Neural progenitor cell (in vitro differentiated cells): ENCODE data around the gene ICE1. TPM values are rescaled to one million over a fixed set of nuclear protein-coding genes. Genes with fewer than 3 reads are reported as not detected.

ENCODE experiments used
- DNase-seq: peaks from one replicate; pipeline ENCODE4 v3.0.0-alpha.2; 2016; ENCODE audit warnings: low spot score
- H2AFZ ChIP-seq: fragments of 200-600 bp; sonication (generic); replicated peaks from 2 replicates; pipeline ENCODE4 v1.6.1; 2016; ENCODE audit warnings: antibody characterized with exemption
- H3F3A ChIP-seq: fragments of 200-600 bp; sonication (generic); 2 replicates; pipeline ENCODE4 v1.6.1; 2016; ENCODE audit warnings: antibody characterized with exemption, low read depth
- H3K27ac ChIP-seq: fragments of 200-600 bp; sonication (generic); 2 replicates; pipeline ENCODE4 v1.5.1; 2016; ENCODE audit warnings: mild to moderate bottlenecking
- H3K27me3 ChIP-seq: fragments of 200-600 bp; sonication (generic); 2 replicates; pipeline ENCODE4 v1.6.1; 2016; ENCODE audit warnings: mild to moderate bottlenecking, moderate library complexity
- H3K36me3 ChIP-seq: fragments of 200-600 bp; sonication (generic); 2 replicates; pipeline ENCODE4 v1.5.1; 2016
- H3K4me1 ChIP-seq: fragments of 200-600 bp; sonication (generic); 2 replicates; pipeline ENCODE4 v1.6.1; 2016; ENCODE audit warnings: mixed run types
- H3K4me2 ChIP-seq: fragments of 200-600 bp; sonication (generic); 2 replicates; pipeline ENCODE4 v1.6.1; 2016
- H3K4me3 ChIP-seq: fragments of 200-600 bp; sonication (generic); 2 replicates; pipeline ENCODE4 v1.5.1; 2016
- H3K79me2 ChIP-seq: fragments of 200-600 bp; sonication (generic); 2 replicates; pipeline ENCODE4 v1.6.1; 2016; ENCODE audit warnings: low read depth
- H3K9ac ChIP-seq: fragments of 200-600 bp; sonication (generic); 2 replicates; pipeline ENCODE4 v1.6.1; 2016
- H3K9me3 ChIP-seq: fragments of 200-600 bp; sonication (generic); 2 replicates; pipeline ENCODE4 v1.5.1; 2016; ENCODE audit warnings: low read depth
- H4K20me1 ChIP-seq: fragments of 200-600 bp; sonication (generic); 2 replicates; pipeline ENCODE4 v1.6.1; 2016; ENCODE audit warnings: low read depth
- H3K27ac Mint-ChIP-seq: 3 replicates; pipeline ENCODE4 v1.8.0; 2021; ENCODE audit warnings: mixed read lengths
- H3K27me3 Mint-ChIP-seq: 2 replicates; pipeline ENCODE4 v1.8.0; 2022; ENCODE audit warnings: low read depth, mild to moderate bottlenecking, inconsistent platforms, moderate library complexity, mixed read lengths; ENCODE audit not compliant: insufficient read depth
- H3K36me3 Mint-ChIP-seq: 3 replicates; pipeline ENCODE4 v1.8.0; 2021; ENCODE audit warnings: mixed read lengths
- H3K4me1 Mint-ChIP-seq: 3 replicates; pipeline ENCODE4 v1.8.0; 2021; ENCODE audit warnings: mixed read lengths
- H3K4me3 Mint-ChIP-seq: 3 replicates; pipeline ENCODE4 v1.8.0; 2021; ENCODE audit warnings: mild to moderate bottlenecking, moderate library complexity, mixed read lengths
- H3K9me3 Mint-ChIP-seq: 3 replicates; pipeline ENCODE4 v1.8.0; 2020; ENCODE audit warnings: mixed read lengths
- CTCF ChIP-seq: fragments of 200-600 bp; sonication (generic); IDR thresholded peaks from 2 replicates; pipeline ENCODE4 v1.5.1; 2017; ENCODE audit warnings: antibody characterized with exemption, mild to moderate bottlenecking
- EZH2 ChIP-seq: fragments of 200-600 bp; sonication (generic); IDR thresholded peaks from 2 replicates; pipeline ENCODE4 v1.6.1; 2017; ENCODE audit warnings: antibody characterized with exemption, mild to moderate bottlenecking, moderate library complexity
- EZH2phosphoT487 ChIP-seq: fragments of 200-600 bp; sonication (generic); IDR thresholded peaks from 2 replicates; pipeline ENCODE4 v1.6.1; 2017; ENCODE audit warnings: antibody characterized with exemption
- total RNA-seq: library from RNA; depleted of rRNA; stranded (reverse); fragments of >200 nt; gene quantifications from 2 replicates; pipeline ENCODE4 v1.2.3, GENCODE V29; 2015; ENCODE audit warnings: low replicate concordance

The ICE1 gene
- total RNA-seq, 1 donor from 2014 or later, result 47.6 TPM

DNA sequence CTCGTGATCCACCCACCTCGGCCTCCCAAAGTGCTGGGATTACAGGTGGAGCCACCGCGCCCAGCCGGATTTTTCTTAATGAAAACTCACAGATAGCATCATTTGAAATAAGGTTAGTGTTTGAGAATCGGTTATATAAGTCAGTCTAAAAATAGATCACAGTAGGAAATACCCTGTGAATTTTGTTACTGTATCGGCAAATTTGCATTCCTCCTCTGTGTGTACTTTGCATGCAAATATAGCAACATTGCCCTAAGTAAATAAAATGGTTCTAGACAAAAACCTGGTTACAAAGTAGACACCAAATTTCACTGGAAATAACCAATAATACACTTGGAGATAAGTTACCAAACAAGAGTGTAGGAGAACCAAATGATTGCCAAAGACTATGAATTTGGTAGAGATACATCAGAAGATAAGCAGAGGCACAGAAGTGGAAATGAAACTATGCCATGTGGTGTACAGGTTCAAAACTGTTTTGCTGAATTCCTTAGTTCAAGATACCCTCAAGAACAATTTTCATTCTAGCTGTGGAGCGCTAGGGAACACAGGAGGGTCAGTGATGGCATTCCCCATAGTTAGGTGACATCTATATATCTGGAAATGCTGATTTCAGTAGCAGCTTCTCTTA lies 58.1 kb downstream of the ICE1 start:
- Mint-ChIP-seq H3K9me3 (no peaks in the 10 kb centered on the region), H3K4me1 (no peaks in the 10 kb centered on the region), H3K4me3 (no peak overlapping the region), H3K36me3 (peaks cover 29% of the 10 kb centered on the region), H3K27me3 (no peaks in the 10 kb centered on the region), H3K27ac (no peak overlapping the region)
- Histone ChIP-seq H3F3A (no peaks in the 10 kb centered on the region), H3K4me2 (no peak overlapping the region), H3K4me1 (no peaks in the 10 kb centered on the region), H3K9ac (no peak overlapping the region), H3K27me3 (no peaks in the 10 kb centered on the region), H4K20me1 (no peaks in the 10 kb centered on the region), H3K27ac (no peak overlapping the region), H2AFZ (no peak overlapping the region), H3K79me2 (no peaks in the 10 kb centered on the region), H3K9me3 (no peaks in the 10 kb centered on the region), H3K36me3 (peaks cover 15% of the 10 kb centered on the region), H3K4me3 (no peak overlapping the region)
- no peak for DNase-seq
- TF ChIP-seq EZH2, result no peak
- TF ChIP-seq CTCF, result no peak
- TF ChIP-seq EZH2phosphoT487, result no peak

- Mint-ChIP-seq H3K27me3 (no peaks in the 10 kb centered on the region), H3K9me3 (no peaks in the 10 kb centered on the region), H3K36me3 (peaks cover 23% of the 10 kb centered on the region), H3K4me3 (no peak overlapping the region), H3K4me1 (no peaks in the 10 kb centered on the region), H3K27ac (no peak overlapping the region)
- no peak for TF ChIP-seq EZH2
- TF ChIP-seq EZH2phosphoT487, result no peak
- no peak for TF ChIP-seq CTCF
- H3K9ac ChIP-seq, result no peak overlapping the region
- H3K9me3 ChIP-seq, result no peaks in the 10 kb centered on the region
- DNase-seq, result no peak
- H3K4me3 ChIP-seq, result no peak overlapping the region
- H2AFZ ChIP-seq, result no peak overlapping the region
- no peaks in the 10 kb centered on the region for H3F3A ChIP-seq
- H4K20me1 ChIP-seq, result no peaks in the 10 kb centered on the region
- peaks cover 9% of the 10 kb centered on the region for H3K36me3 ChIP-seq
- H3K4me2 ChIP-seq, result no peak overlapping the region
- no peaks in the 10 kb centered on the region for H3K4me1 ChIP-seq
- H3K27me3 ChIP-seq, result no peaks in the 10 kb centered on the region
- no peaks in the 10 kb centered on the region for H3K79me2 ChIP-seq
- H3K27ac ChIP-seq, result no peak overlapping the region
Measured at GRCh38 chr5:5481206-5481605, 58.7 kb downstream of the ICE1 start.

DNA sequence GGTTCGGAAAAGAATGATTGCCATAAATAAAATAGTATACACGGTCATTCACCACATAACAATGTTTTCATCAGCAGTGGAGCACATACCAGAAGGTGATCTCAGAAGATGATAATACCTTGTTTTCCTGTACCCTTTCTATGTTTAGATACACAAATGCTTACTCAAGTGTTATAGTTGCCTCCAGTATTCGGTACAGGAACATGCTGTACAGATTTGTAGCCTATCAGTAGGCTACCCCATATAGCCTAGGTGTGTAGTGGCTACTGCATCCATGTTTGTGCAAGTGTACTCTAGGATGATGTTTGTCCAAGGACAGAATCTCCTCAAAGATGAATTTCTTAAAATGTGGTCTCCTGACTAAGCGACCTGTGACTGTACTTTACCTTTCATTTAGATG lies 59.2 kb downstream of the ICE1 start:
- H3K36me3 ChIP-seq, result peaks cover 8% of the 10 kb centered on the region
- H3K79me2 ChIP-seq, result no peaks in the 10 kb centered on the region
- Mint-ChIP-seq H3K4me3 (no peak overlapping the region), H3K27ac (no peak overlapping the region), H3K36me3 (peaks cover 21% of the 10 kb centered on the region), H3K9me3 (no peaks in the 10 kb centered on the region), H3K27me3 (no peaks in the 10 kb centered on the region), H3K4me1 (no peaks in the 10 kb centered on the region)
- no peaks in the 10 kb centered on the region for H3K9me3 ChIP-seq
- no peaks in the 10 kb centered on the region for H3K4me1 ChIP-seq
- no peak overlapping the region for H3K27ac ChIP-seq
- no peak overlapping the region for H3K9ac ChIP-seq
- no peaks in the 10 kb centered on the region for H4K20me1 ChIP-seq
- H3K4me2 ChIP-seq, result no peak overlapping the region
- H3F3A ChIP-seq, result no peaks in the 10 kb centered on the region
- no peak for DNase-seq
- no peaks in the 10 kb centered on the region for H3K27me3 ChIP-seq
- TF ChIP-seq EZH2phosphoT487 (no peak), CTCF (no peak), EZH2 (no peak)
- H2AFZ ChIP-seq, result no peak overlapping the region
- no peak overlapping the region for H3K4me3 ChIP-seq
